Left cardiac atrium (tissue), 4 donors: ENCODE measurements around the gene GTF3C4. TPM values are rescaled to one million over a fixed set of nuclear protein-coding genes. Genes with fewer than 3 reads are reported as not detected.
"Not testable (repeated sequence)": the region's sequence is repeated elsewhere in the genome, so short reads cannot be mapped to it uniquely, and the experiment has no call there.

Source experiments
- ATAC-seq, 2 donors: fragments of 200-7000 bp; cut with Tn5 transposase; one replicate each; pipeline ENCODE4 v1.9.1; 2020; ENCODE audit warnings: mild to moderate bottlenecking in 2 of 2, moderate library complexity in 2 of 2
- DNase-seq: peaks from one replicate; pipeline ENCODE4 v3.0.0-alpha.2; 2020
- intact Hi-C, 2 donors: fragments of 100-400 bp; cut with DNase I; formaldehyde crosslinking; loops; one replicate each; pipeline versions ENCODE4 v1.14.1 to v1.15.1; 2022 to 2023
- total RNA-seq, 2 donors: library from RNA; stranded (reverse); fragmentation: NEBNext Ultra II Directional; extraction: Animal tissue kit (Norgen Biotek cat#: 25700); gene quantifications; one replicate each; pipeline ENCODE4 v1.2.1, GENCODE V29; 2021
- donor health status: DM: no; HTN: yes; CAD: no.
- donor health status: DM: no; HTN: yes; CAD: no; lungs with severe emphysema.
- donor health status: DM: yes; HTN: yes; CAD: no.
- donor health status: Dilated cardiomyopathy.

Gene GTF3C4
- total RNA-seq, 2 donors from 2014 or later = 8.1 to 9.2 TPM

- DNase-seq (no peak), ATAC-seq (peak; percentile 49 to 70)
- intact Hi-C loops = loop anchor here in 1 of 2 donors (10.0 kb wide), 1 partner anchor 71 kb away; no protein-coding TSS in a partner anchor
Measured at GRCh38 chr9:132683873-132684272, 13.6 kb downstream of the GTF3C4 start.

- no peak for DNase-seq
- intact Hi-C loops = no loop called here
- ATAC-seq = no peak
Measured at GRCh38 chr9:132690696-132691095, 20.4 kb downstream of the GTF3C4 start.

GRCh38 chr9:132694144-132694543 is 23.9 kb downstream of the GTF3C4 start:
- no peak for ATAC-seq
- no peak for DNase-seq
- intact Hi-C loops = no loop called here

- ATAC-seq (no peak), DNase-seq (no peak)
- intact Hi-C loops = no loop called here
Measured at GRCh38 chr9:132697230-132697629, 27.0 kb downstream of the GTF3C4 start.

GRCh38 chr9:132698989-132699388 is 28.7 kb downstream of the GTF3C4 start:
- no peak for ATAC-seq
- intact Hi-C loops = no loop called here

GRCh38 chr9:132699956-132700355 is 29.7 kb downstream of the GTF3C4 start:
- DNase-seq = no peak
- no peak for ATAC-seq
- intact Hi-C loops = no loop called here

More at GRCh38 chr9:132698989-132699388, 28.7 kb downstream of the GTF3C4 start:
- no peak for DNase-seq

GRCh38 chr9:132702254-132702653 is 32.0 kb downstream of the GTF3C4 start:
- intact Hi-C loops = no loop called here
- DNase-seq (no peak), ATAC-seq (no peak)

- intact Hi-C loops = no loop called here
- no peak for DNase-seq
- ATAC-seq = no peak
Measured at GRCh38 chr9:132703336-132703735, 33.1 kb downstream of the GTF3C4 start.

GRCh38 chr9:132708239-132708638 is 38.0 kb downstream of the GTF3C4 start:
- intact Hi-C loops = no loop called here

GRCh38 chr9:132708769-132709430 is 38.6 kb downstream of the GTF3C4 start:
- no peak for DNase-seq
- intact Hi-C loops = no loop called here
- no peak for ATAC-seq

More at GRCh38 chr9:132708239-132708638, 38.0 kb downstream of the GTF3C4 start:
- no peak for DNase-seq
- ATAC-seq = no peak

- no peak for DNase-seq
- intact Hi-C loops = no loop called here
- no peak for ATAC-seq
Measured at GRCh38 chr9:132710333-132710732, 40.1 kb downstream of the GTF3C4 start.

GRCh38 chr9:132711152-132711551 is 40.9 kb downstream of the GTF3C4 start:
- DNase-seq, ATAC-seq, intact Hi-C loops: not testable (repeated sequence)

- DNase-seq = no peak
- ATAC-seq = no peak
- intact Hi-C loops = no loop called here
Measured at GRCh38 chr9:132711846-132712245, 41.6 kb downstream of the GTF3C4 start.

GRCh38 chr9:132712753-132713152 is 42.5 kb downstream of the GTF3C4 start:
- intact Hi-C loops = no loop called here
- DNase-seq (no peak), ATAC-seq (no peak)

GRCh38 chr9:132716007-132716406 is 45.7 kb downstream of the GTF3C4 start:
- ATAC-seq = no peak
- intact Hi-C loops = no loop called here
- DNase-seq = no peak

GRCh38 chr9:132717326-132717945 is 47.2 kb downstream of the GTF3C4 start:
- intact Hi-C loops = no loop called here
- DNase-seq (no peak), ATAC-seq (no peak)

GRCh38 chr9:132718381-132718928 is 48.2 kb downstream of the GTF3C4 start:
- intact Hi-C loops, DNase-seq, ATAC-seq: not testable (repeated sequence)

GRCh38 chr9:132721661-132722060 is 51.4 kb downstream of the GTF3C4 start:
- intact Hi-C loops = no loop called here
- ATAC-seq (no peak), DNase-seq (no peak)

GRCh38 chr9:132722564-132723065 is 52.4 kb downstream of the GTF3C4 start:
- DNase-seq (no peak), ATAC-seq (no peak)
- intact Hi-C loops = no loop called here

- no peak for DNase-seq
Measured at GRCh38 chr9:132723809-132724208, 53.5 kb downstream of the GTF3C4 start.

More at GRCh38 chr9:132723809-132724208, 53.5 kb downstream of the GTF3C4 start:
- intact Hi-C loops = no loop called here
- ATAC-seq = no peak
